Fibroblast of upper back skin (primary cell): ENCODE data around the gene ZNF561.

Experiments used
- DNase-seq: peaks from one replicate; pipeline ENCODE4 v3.0.0-alpha.2; 2013

The ZNF561 gene

DNA sequence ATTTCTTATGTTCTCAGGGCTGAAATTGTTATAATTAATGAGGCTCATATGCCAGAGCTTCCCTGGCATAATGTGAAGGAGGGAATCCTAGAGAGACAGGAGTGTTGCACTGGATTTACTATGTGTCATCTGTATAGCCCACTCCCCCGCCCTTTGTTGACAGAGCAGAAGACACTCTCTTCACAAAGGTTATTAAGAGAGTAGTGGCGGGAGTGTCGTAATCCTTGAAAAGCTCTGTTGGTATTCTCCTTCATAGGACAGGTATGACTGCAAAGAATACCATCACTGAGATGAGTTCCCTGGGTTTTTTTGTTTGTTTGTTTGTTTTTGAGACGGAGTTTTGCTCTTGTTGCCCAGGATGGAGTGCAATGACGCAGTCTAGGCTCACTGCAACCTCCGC lies 50.8 kb downstream of the ZNF561 start:
- no peak for DNase-seq

DNA sequence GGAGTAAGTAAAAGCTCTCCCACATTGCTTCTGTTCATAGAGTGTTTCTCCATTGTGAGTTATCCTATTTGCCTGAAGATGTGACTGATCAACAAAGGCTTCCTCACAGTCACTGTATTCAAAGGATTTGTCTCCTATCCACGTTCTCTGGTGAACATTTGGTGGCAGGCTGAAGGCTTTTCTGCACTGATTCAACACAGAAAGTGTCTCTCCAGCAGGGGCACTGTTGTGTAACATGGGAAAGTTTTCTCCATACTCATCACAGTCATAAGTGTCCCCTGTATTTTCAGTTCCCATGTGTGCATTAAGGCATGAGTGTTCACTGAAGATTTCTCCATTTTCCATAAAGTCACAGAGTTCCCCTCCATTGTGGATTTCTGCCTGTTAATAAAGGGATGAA lies 54.3 kb downstream of the ZNF561 start:
- DNase-seq = no peak

DNA sequence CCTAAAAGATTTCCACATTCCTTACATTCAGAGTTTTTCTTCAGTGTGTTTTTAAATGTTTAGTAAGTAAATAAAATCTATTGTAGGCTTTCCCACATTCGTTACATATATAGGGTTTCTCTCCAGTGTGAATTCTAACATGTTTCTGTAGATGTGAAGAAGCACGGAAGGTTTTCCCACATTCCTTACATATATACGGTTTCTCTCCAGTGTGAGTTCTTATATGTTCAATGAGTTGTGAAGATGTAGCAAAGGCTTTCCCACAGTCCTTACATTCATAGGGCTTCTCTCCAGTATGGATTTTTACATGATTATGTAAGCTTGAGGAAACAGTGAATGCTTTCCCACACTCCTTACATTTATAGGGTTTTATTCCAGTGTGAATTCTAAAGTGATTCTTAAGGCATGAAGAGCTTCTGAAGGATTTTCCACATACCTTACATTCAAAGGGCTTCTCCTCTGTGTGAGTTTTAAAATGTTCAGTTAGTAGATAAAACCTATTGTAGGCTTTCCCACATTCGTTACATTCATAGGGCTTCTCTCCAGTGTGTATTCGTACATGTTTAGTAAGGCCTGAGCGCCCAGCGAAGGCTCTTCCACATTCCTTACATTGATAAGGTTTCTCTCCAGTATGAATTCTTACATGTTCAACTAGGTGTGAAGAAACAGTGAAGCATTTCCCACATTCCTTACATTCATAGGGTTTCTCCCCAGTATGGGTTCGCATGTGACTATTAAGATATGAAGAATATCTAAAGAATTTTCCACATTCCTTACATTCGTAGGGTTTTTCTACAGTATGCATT lies 54.9 kb downstream of the ZNF561 start:
- peak; percentile 8 for DNase-seq
